ENCODE data around the gene RHCE. TPM values are rescaled to one million over a fixed set of nuclear protein-coding genes. Genes with fewer than 3 reads are reported as not detected.

The RHCE gene
- total and polyA plus RNA-seq, 9 of the 15 experiments (the other 6 are each of a cell fraction or from before 2014, with no cell fraction given), result 5.4 to 31.5 (median 12.6) TPM

GRCh38 chr1:25431955-25432719 is 11.5 kb upstream of the RHCE start:
- ChIA-PET POLR2A (interaction anchor here (0.6 to 3.1 kb wide), 7 partner anchors 10 to 206 kb away, joined by 3 to 15 read pairs (median 5); no protein-coding TSS in a partner anchor), CTCF (ENCODE audit: low intra/inter-chr PET ratio) (interaction anchor here (0.7 kb wide), 1 partner anchor 46 kb away, joined by 3 read pairs; no protein-coding TSS in a partner anchor)
- 0 out of 2 replicates have a peak, but pooled peaks cover 5% of the 10 kb centered on the region for H4K20me1 ChIP-seq (replicated peaks; ENCODE audit: control insufficient read depth, insufficient read depth, low read length)
- no peaks in the 10 kb centered on the region for H3K27me3 ChIP-seq (ENCODE audit: control insufficient read depth in 2 of 2, insufficient read depth in 2 of 2, low read length in 2 of 2)
- peak overlapping the region; percentile 9 to 77; a peak in 3 of 4 replicates for H3K9ac ChIP-seq (ENCODE audit: insufficient read depth in 1 of 2, low read depth in 2 of 2, low read length in 2 of 2)
- BruUV-seq (replicated peaks), result no TSS peak
- H3K4me3 ChIP-seq, result peak overlapping the region; percentile 78
- H3K4me2 ChIP-seq (ENCODE audit: insufficient read depth, low read length), result peak overlapping the region; percentile 90
- in situ Hi-C loops (cut with MboI), result no loop called here
- H3K36me3 ChIP-seq (ENCODE audit: control insufficient read depth, insufficient read depth, low read length), result peaks cover 24% of the 10 kb centered on the region
- intact Hi-C loops (cut with micrococcal nuclease), result loop anchor here (5.0 to 10.0 kb wide), 2 partner anchors 35 to 147 kb away; no protein-coding TSS in a partner anchor
- DNase-seq (ENCODE audit: extremely low read depth in 1 of 4, low spot score in 3 of 4) (no peak), FAIRE-seq (peak; percentile 23), ATAC-seq (no peak)
- H3K4me1 ChIP-seq (replicated peaks in 1 of 2; ENCODE audit: control insufficient read depth in 2 of 2, insufficient read depth in 2 of 2, low read length in 2 of 2), result peaks cover 26 to 51% of the 10 kb centered on the region in 2 experiments
- peak overlapping the region; percentile 71 for H3K27ac ChIP-seq (ENCODE audit: extremely low read depth, low read depth, low read length)
- no peaks in the 10 kb centered on the region for H3K9me3 ChIP-seq (replicated peaks; ENCODE audit: control insufficient read depth, insufficient read depth, low read depth, low read length)
- H3K79me2 ChIP-seq (ENCODE audit: control insufficient read depth, insufficient read depth, low read length), result peaks cover 78% of the 10 kb centered on the region
- WGBS (ENCODE audit: insufficient coverage, low coverage, missing lambda C conversion rate), result 0% methylated on average over 6 of the region's 6 CpGs
- H2AFZ ChIP-seq (ENCODE audit: low read depth, low read length), result no peak overlapping the region
- no peaks in the 10 kb centered on the region for H3K9me1 ChIP-seq (ENCODE audit: control insufficient read depth, insufficient read depth, low read length)
- no peak for TF ChIP-seq PTTG1 (tag; IDR thresholded peaks at IDR 0.05; ENCODE audit: low read depth)
- TF ChIP-seq DPF2 (IDR thresholded peaks at IDR 0.05), result no peak
- TF ChIP-seq FOXK2 (conservative IDR thresholded peaks at IDR 0.05 in 1 of 2, IDR thresholded peaks at IDR 0.05 in 1 of 2; ENCODE audit: low read depth in 2 of 2), result peak; percentile 99 to 100
- TF ChIP-seq COPS2 (conservative IDR thresholded peaks at IDR 0.05), result no peak
- no peak for TF ChIP-seq CC2D1A (IDR thresholded peaks at IDR 0.05)
- no peak for TF ChIP-seq BCLAF1 (IDR thresholded peaks at IDR 0.05; ENCODE audit: borderline replicate concordance in 1 of 2, control insufficient read depth in 1 of 2, low read depth in 2 of 2, low read length in 1 of 2)
- TF ChIP-seq TSHZ1 (CRISPR knock-in tag; IDR thresholded peaks at IDR 0.05), result no peak
- TF ChIP-seq ZNF134 (CRISPR knock-in tag; conservative IDR thresholded peaks at IDR 0.05), result no peak
- TF ChIP-seq MAFF (IDR thresholded peaks at IDR 0.05; ENCODE audit: low read length), result no peak
- no peak for TF ChIP-seq C11orf30 (IDR thresholded peaks at IDR 0.05; ENCODE audit: low read depth)
- TF ChIP-seq ZNF449 (CRISPR knock-in tag; IDR thresholded peaks at IDR 0.05), result no peak
- TF ChIP-seq FOXP1 (CRISPR knock-in tag; IDR thresholded peaks at IDR 0.05), result peak; percentile 97
- TF ChIP-seq ELF2 (CRISPR knock-in tag; IDR thresholded peaks at IDR 0.05), result no peak
- TF ChIP-seq LARP7 (IDR thresholded peaks at IDR 0.05), result no peak

Measured in K562 (cell line).